ENCODE measurements around the gene TENM4. TPM values are rescaled to one million over a fixed set of nuclear protein-coding genes. Genes with fewer than 3 reads are reported as not detected.

The TENM4 gene
- polyA plus RNA-seq, 1 experiment, result 0.39 TPM

- no peak overlapping the region for H3K4me3 ChIP-seq (ENCODE audit: low read depth, low read length)
- ChIA-PET CTCF (interaction anchor here (0.9 to 1.8 kb wide), 4 partner anchors 11 to 275 kb away, joined by 3 to 5 read pairs (median 4); no protein-coding TSS in a partner anchor), POLR2A (no interaction called here)
- TF ChIP-seq CTCF (IDR thresholded peaks at IDR 0.05; ENCODE audit: insufficient read depth, low read depth, low read length), result no peak
- H3K27me3 ChIP-seq (ENCODE audit: control insufficient read depth, insufficient read depth, low read length), result no peaks in the 10 kb centered on the region
- no peaks in the 10 kb centered on the region for H3K36me3 ChIP-seq (ENCODE audit: control insufficient read depth, insufficient read depth, low read length)
- DNase-seq (ENCODE audit: low read depth), result no peak
These were observed 380.5 kb downstream of the TENM4 start for GRCh38 chr11:79060081-79060953.

GRCh38 chr11:79059141-79059540 lies 381.7 kb downstream of the TENM4 start:
- Histone ChIP-seq H3K36me3 (ENCODE audit: control insufficient read depth, insufficient read depth, low read length) (no peaks in the 10 kb centered on the region), H3K27me3 (ENCODE audit: control insufficient read depth, insufficient read depth, low read length) (no peaks in the 10 kb centered on the region), H3K4me3 (ENCODE audit: low read depth, low read length) (no peak overlapping the region)
- ChIA-PET POLR2A (no interaction called here), CTCF (interaction anchor here (0.9 to 1.8 kb wide), 3 partner anchors 12 to 48 kb away, joined by 3 to 5 read pairs (median 4); no protein-coding TSS in a partner anchor)
- TF ChIP-seq CTCF (IDR thresholded peaks at IDR 0.05; ENCODE audit: insufficient read depth, low read depth, low read length), result no peak
- no peak for DNase-seq (ENCODE audit: low read depth)

GRCh38 chr11:79055856-79056631 lies 384.8 kb downstream of the TENM4 start:
- Histone ChIP-seq H3K27me3 (ENCODE audit: control insufficient read depth, insufficient read depth, low read length) (0 out of 2 replicates have a peak, but pooled peaks cover 2% of the 10 kb centered on the region), H3K36me3 (ENCODE audit: control insufficient read depth, insufficient read depth, low read length) (no peaks in the 10 kb centered on the region), H3K4me3 (ENCODE audit: low read depth, low read length) (no peak overlapping the region)
- ChIA-PET CTCF (interaction anchor here (0.8 to 2.8 kb wide), 8 partner anchors 19 to 410 kb away, joined by 3 to 11 read pairs (median 4); no protein-coding TSS in a partner anchor), POLR2A (no interaction called here)
- peak; percentile 26; the same call in 1 of the 2 replicates for TF ChIP-seq CTCF (IDR thresholded peaks at IDR 0.05; ENCODE audit: insufficient read depth, low read depth, low read length)
- peak; percentile 74 for DNase-seq (ENCODE audit: low read depth)

- ChIA-PET CTCF (interaction anchor here (2.6 kb wide), 1 partner anchor 408 kb away, joined by 15 read pairs; no protein-coding TSS in a partner anchor), POLR2A (no interaction called here)
- TF ChIP-seq CTCF (IDR thresholded peaks at IDR 0.05; ENCODE audit: insufficient read depth, low read depth, low read length), result no peak
- no peak overlapping the region for H3K4me3 ChIP-seq (ENCODE audit: low read depth, low read length)
- H3K36me3 ChIP-seq (ENCODE audit: control insufficient read depth, insufficient read depth, low read length), result no peaks in the 10 kb centered on the region
- no peak for DNase-seq (ENCODE audit: low read depth)
- H3K27me3 ChIP-seq (ENCODE audit: control insufficient read depth, insufficient read depth, low read length), result 0 out of 2 replicates have a peak, but pooled peaks cover 2% of the 10 kb centered on the region
These were observed 386.2 kb downstream of the TENM4 start for GRCh38 chr11:79054636-79055035.

GRCh38 chr11:79052544-79052943 lies 388.3 kb downstream of the TENM4 start:
- H3K4me3 ChIP-seq (ENCODE audit: low read depth, low read length), result no peak overlapping the region
- H3K36me3 ChIP-seq (ENCODE audit: control insufficient read depth, insufficient read depth, low read length), result no peaks in the 10 kb centered on the region
- ChIA-PET POLR2A (no interaction called here), CTCF (interaction anchor here (1.0 to 2.6 kb wide), 2 partner anchors 8 to 406 kb away, joined by 3 to 15 read pairs; no protein-coding TSS in a partner anchor)
- H3K27me3 ChIP-seq (ENCODE audit: control insufficient read depth, insufficient read depth, low read length), result 0 out of 2 replicates have a peak, but pooled peaks cover 2% of the 10 kb centered on the region
- DNase-seq (ENCODE audit: low read depth), result no peak
- 0 out of 2 replicates have a peak, but pooled peaks have one; percentile 28 for TF ChIP-seq CTCF (IDR thresholded peaks at IDR 0.05; ENCODE audit: insufficient read depth, low read depth, low read length)

Data from BJ (cell line).